GM12878 (cell line): ENCODE measurements around the gene NDOR1.

Source experiments
- CHD1 ChIP-seq: IDR thresholded peaks from 2 replicates; pipeline ENCODE4 v1.6.1; 2012; ENCODE audit warnings: low read depth, low read length, improper control_type of control experiment
- GABPA ChIP-seq: IDR thresholded peaks from 2 replicates; pipeline ENCODE4 v1.6.1; 2014; ENCODE audit warnings: antibody characterized with exemption, low read depth, mild to moderate bottlenecking, inconsistent platforms
- HDAC2 ChIP-seq: fragments of 200-600 bp; sonication (generic); IDR thresholded peaks from 2 replicates; pipeline ENCODE4 v1.6.1; 2017
- JUNB ChIP-seq: IDR thresholded peaks from 2 replicates; pipeline ENCODE4 v1.6.1; 2016; ENCODE audit warnings: antibody characterized with exemption, mild to moderate bottlenecking
- POLR2A ChIP-seq: IDR thresholded peaks from 2 replicates; pipeline ENCODE4 v1.6.1; 2011; ENCODE audit warnings: low read depth, mild to moderate bottlenecking, low read length
- POLR2AphosphoS5 ChIP-seq: IDR thresholded peaks from 2 replicates; pipeline ENCODE4 v1.6.1; 2011; ENCODE audit warnings: mild to moderate bottlenecking, low read length, inconsistent platforms
- TAF1 ChIP-seq: IDR thresholded peaks from 2 replicates; pipeline ENCODE4 v1.6.1; 2011; ENCODE audit warnings: mild to moderate bottlenecking, low read depth, low read length, borderline replicate concordance
- TF ChIP-seq, protein P1 (sequence below), 3 experiments: IDR thresholded peaks in 2 of 3; conservative IDR thresholded peaks in 1 of 3; 2 replicates each; pipeline ENCODE4 v1.5.1; 2011; ENCODE audit warnings: low read depth in 3 of 3, low read length in 3 of 3, mild to moderate bottlenecking in 3 of 3, control low read depth in 2 of 3, moderate library complexity in 2 of 3, inconsistent platforms in 1 of 3, mixed read lengths in 1 of 3; ENCODE audit not compliant: control insufficient read depth in 2 of 3, insufficient read depth in 1 of 3; ENCODE audit errors: extremely low read depth in 1 of 3
- TF ChIP-seq, protein P2 (sequence below): fragments of 450-650 bp; formaldehyde crosslinking; IDR thresholded peaks from 2 replicates; pipeline ENCODE4 v1.4.0; 2020; ENCODE audit warnings: mild to moderate bottlenecking, moderate library complexity
- TF ChIP-seq, protein P3 (sequence below): fragments of 450-650 bp; IDR thresholded peaks from 2 replicates; pipeline ENCODE4 v1.6.1; 2017; ENCODE audit warnings: mild to moderate bottlenecking

DNA sequence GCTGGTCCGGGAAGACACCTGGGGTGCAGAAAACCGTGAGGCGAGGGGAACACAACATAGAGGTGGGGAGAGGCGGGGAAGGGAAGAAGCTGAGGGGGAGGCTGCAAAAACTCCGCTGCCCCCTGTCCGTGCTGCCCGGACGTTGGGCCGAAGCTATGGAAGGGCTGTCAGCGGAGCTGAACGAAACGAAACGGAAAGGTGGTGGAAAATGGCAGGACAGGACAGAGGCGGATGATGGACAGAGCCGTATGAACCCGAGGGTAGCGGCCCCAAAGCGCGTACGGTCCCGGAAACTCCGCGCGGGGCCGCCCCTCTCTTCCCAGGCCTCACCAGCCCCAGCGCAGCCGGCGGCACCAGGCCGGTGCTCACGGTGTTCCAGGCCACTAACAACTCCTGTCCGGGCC, 17.4 kb upstream of the NDOR1 start:
- TF ChIP-seq POLR2A (no peak), POLR2AphosphoS5 (no peak), CHD1 (no peak), JUNB (no peak), TAF1 (no peak), GABPA (no peak), HDAC2 (no peak)
- TF ChIP-seq, protein P1, sequence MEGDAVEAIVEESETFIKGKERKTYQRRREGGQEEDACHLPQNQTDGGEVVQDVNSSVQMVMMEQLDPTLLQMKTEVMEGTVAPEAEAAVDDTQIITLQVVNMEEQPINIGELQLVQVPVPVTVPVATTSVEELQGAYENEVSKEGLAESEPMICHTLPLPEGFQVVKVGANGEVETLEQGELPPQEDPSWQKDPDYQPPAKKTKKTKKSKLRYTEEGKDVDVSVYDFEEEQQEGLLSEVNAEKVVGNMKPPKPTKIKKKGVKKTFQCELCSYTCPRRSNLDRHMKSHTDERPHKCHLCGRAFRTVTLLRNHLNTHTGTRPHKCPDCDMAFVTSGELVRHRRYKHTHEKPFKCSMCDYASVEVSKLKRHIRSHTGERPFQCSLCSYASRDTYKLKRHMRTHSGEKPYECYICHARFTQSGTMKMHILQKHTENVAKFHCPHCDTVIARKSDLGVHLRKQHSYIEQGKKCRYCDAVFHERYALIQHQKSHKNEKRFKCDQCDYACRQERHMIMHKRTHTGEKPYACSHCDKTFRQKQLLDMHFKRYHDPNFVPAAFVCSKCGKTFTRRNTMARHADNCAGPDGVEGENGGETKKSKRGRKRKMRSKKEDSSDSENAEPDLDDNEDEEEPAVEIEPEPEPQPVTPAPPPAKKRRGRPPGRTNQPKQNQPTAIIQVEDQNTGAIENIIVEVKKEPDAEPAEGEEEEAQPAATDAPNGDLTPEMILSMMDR (IDR thresholded peaks at IDR 0.05 in 2 of 3, conservative IDR thresholded peaks at IDR 0.05 in 1 of 3; ENCODE audit: control insufficient read depth in 2 of 3, extremely low read depth in 1 of 3, insufficient read depth in 1 of 3, low read depth in 3 of 3, low read length in 3 of 3), result no peak
- TF ChIP-seq, protein P2, sequence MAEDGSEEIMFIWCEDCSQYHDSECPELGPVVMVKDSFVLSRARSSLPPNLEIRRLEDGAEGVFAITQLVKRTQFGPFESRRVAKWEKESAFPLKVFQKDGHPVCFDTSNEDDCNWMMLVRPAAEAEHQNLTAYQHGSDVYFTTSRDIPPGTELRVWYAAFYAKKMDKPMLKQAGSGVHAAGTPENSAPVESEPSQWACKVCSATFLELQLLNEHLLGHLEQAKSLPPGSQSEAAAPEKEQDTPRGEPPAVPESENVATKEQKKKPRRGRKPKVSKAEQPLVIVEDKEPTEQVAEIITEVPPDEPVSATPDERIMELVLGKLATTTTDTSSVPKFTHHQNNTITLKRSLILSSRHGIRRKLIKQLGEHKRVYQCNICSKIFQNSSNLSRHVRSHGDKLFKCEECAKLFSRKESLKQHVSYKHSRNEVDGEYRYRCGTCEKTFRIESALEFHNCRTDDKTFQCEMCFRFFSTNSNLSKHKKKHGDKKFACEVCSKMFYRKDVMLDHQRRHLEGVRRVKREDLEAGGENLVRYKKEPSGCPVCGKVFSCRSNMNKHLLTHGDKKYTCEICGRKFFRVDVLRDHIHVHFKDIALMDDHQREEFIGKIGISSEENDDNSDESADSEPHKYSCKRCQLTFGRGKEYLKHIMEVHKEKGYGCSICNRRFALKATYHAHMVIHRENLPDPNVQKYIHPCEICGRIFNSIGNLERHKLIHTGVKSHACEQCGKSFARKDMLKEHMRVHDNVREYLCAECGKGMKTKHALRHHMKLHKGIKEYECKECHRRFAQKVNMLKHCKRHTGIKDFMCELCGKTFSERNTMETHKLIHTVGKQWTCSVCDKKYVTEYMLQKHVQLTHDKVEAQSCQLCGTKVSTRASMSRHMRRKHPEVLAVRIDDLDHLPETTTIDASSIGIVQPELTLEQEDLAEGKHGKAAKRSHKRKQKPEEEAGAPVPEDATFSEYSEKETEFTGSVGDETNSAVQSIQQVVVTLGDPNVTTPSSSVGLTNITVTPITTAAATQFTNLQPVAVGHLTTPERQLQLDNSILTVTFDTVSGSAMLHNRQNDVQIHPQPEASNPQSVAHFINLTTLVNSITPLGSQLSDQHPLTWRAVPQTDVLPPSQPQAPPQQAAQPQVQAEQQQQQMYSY (CRISPR knock-in tag), result no peak
- TF ChIP-seq, protein P3, sequence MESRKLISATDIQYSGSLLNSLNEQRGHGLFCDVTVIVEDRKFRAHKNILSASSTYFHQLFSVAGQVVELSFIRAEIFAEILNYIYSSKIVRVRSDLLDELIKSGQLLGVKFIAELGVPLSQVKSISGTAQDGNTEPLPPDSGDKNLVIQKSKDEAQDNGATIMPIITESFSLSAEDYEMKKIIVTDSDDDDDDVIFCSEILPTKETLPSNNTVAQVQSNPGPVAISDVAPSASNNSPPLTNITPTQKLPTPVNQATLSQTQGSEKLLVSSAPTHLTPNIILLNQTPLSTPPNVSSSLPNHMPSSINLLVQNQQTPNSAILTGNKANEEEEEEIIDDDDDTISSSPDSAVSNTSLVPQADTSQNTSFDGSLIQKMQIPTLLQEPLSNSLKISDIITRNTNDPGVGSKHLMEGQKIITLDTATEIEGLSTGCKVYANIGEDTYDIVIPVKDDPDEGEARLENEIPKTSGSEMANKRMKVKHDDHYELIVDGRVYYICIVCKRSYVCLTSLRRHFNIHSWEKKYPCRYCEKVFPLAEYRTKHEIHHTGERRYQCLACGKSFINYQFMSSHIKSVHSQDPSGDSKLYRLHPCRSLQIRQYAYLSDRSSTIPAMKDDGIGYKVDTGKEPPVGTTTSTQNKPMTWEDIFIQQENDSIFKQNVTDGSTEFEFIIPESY, result no peak
